SK-N-MC (cell line): ENCODE measurements around the gene EFNA4.

Experiments
- EZH2 ChIP-seq: fragments of 200-600 bp; sonication (generic); IDR thresholded peaks from one replicate; pipeline ENCODE4 v1.6.1; 2017; ENCODE audit warnings: antibody characterized with exemption
- POLR2AphosphoS5 ChIP-seq: IDR thresholded peaks from 2 replicates; pipeline ENCODE4 v1.6.1; 2012; ENCODE audit warnings: mild to moderate bottlenecking, low read depth, low read length, borderline replicate concordance

DNA sequence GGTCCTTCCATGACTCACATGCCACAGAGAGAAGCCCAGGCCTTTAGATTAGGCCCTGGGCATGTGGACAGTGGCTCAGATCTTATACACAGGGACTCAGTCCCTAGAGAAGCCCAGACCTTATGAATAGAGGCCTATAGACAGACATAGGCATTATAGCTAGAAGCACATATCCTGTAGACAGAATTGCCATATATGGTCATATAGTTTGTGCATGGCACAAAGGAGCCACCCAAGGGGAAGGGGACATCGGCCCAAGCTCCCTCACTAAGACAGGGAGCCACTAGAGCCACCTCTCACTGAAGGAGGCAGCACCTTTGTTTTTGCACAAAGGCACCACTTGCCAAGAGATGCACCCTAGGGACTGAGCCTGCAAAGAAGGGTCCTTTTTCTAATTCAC lies 12.8 kb downstream of the EFNA4 start:
- TF ChIP-seq POLR2AphosphoS5, result no peak
- no peak for TF ChIP-seq EZH2
